ENCODE data around the gene ENO2.
"Not testable (repeated sequence)": the region's sequence is repeated elsewhere in the genome, so short reads cannot be mapped to it uniquely, and the experiment has no call there.

Gene ENO2

DNA sequence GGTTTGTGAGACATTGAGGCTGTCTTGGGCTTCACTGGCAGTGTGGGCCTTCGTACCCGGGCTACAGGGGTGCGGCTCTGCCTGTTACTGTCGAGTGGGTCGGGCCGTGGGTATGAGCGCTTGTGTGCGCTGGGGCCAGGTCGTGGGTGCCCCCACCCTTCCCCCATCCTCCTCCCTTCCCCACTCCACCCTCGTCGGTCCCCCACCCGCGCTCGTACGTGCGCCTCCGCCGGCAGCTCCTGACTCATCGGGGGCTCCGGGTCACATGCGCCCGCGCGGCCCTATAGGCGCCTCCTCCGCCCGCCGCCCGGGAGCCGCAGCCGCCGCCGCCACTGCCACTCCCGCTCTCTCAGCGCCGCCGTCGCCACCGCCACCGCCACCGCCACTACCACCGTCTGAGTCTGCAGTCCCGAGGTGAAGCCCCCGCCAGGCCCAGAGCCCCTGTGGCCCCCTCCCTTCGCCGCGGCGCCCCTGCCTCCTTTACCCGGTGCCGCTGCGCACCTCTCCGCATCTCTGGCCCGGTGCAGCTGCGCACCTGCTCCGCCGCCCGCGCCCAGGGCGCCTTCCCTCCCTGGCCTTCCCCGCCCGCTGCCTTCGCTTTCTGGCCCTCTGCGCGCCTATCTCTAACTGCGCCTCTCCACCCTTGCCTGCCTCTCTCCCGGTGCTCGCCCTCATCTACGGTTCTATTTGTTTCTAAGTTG is at the start of gene ENO2:
Gene ENO2, plus strand, starts transcription at position 335 of the 701 bp plus-strand sequence. CDS start 1,253 bp downstream, outside the sequence.
- peak; percentile 79 for DNase-seq

DNA sequence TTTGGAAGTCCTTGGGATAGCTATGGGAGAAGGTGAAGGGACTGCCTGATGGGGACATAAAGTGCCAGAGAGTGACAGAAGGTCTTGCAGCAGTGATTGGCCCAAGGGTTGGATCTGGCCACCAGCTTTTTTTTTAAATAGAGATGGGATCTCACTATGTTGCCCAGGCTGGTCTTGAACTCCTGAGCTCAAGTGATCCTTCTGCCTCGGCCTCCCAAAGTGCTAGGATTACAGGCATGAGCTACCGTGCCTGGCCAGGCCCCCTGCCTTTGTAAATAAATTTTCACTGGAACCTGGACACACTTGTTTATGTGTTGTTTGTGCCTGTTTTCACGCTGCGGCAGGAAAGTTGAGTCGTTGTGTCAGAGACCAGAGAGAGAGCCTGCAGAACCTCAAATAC is 49.1 kb upstream of the ENO2 start:
- not testable (repeated sequence) for DNase-seq

DNA sequence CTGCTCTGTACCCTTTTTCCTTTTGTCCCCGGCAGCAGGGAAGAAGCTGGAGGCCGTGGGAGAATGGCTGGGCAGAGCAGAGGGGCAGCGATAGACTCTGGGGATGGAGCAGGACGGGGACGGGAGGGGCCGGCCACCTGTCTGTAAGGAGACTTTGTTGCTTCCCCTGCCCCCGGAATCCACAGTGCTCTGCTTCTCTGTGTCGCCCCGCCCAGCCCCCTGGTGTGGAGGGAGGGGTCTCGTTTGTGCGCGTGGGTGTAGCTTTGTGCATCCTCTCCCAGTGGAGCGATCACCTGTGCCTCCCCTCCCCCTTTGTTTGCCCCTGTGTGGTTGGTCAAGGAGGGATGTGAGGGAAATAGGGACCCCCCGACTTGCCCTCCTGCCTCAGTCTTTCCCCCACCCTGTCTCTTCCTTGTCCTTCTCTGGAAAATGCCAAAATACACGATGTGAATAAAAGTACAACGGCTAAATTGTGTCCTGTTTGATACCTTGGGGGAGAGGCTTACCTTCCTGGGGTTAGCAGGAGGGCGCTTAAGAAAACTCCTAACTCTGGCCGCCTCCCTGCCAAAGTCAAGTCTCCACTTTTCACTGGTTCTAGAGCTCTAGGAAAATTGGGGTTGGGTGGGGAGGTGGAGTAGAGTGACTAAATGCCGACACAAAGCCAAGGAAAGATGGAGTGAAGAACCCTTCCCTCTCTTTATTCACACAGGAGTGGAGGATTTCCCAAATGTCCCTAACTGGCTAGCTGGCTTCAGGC is 48.0 kb upstream of the ENO2 start:
- DNase-seq: peak; percentile 58

GRCh38 chr12:6866920-6867412 is 47.4 kb upstream of the ENO2 start:
- DNase-seq: no peak

DNA sequence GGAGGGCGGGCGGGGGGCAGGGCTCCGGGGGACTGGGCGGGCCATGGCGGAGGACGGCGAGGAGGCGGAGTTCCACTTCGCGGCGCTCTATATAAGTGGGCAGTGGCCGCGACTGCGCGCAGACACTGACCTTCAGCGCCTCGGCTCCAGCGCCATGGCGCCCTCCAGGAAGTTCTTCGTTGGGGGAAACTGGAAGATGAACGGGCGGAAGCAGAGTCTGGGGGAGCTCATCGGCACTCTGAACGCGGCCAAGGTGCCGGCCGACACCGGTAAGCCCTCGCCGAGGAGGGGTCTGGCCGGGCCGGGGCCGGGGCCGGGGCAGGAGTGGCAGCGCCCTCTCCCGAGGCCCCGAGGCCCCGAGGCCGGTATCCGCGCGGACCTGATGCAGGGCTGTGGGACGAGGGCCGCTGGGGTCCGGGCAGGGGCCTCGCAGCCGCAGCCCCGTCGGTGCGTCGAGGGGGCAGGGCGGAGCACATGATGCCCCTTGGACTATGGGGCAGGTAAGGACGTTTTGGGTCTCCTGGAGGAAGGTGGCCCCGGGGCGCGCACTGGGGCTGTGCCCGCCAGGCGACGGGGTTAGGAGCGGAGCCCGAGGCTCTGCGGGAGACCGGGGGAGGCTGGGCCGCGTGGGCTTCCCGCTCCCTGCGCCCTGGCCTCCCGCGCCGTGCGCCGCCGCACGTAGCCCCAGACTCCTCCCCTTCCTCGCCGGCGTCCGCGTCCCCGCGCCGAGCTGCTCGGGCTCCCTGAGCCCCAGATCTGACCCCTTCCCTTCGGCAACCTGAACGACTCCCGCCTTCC is 46.8 kb upstream of the ENO2 start, which contains the start of gene TPI1:
Gene TPI1, plus strand, starts transcription at position 119 of the 798 bp plus-strand sequence. Its CDS starts 36 bp downstream, at position 155.
- DNase-seq: peak; percentile 88

- peak; percentile 53 for DNase-seq
Measured at GRCh38 chr12:6868211-6869048, 46.0 kb upstream of the ENO2 start.

- DNase-seq: peak; percentile 92
Measured at GRCh38 chr12:6869049-6870021, 45.0 kb upstream of the ENO2 start.

DNA sequence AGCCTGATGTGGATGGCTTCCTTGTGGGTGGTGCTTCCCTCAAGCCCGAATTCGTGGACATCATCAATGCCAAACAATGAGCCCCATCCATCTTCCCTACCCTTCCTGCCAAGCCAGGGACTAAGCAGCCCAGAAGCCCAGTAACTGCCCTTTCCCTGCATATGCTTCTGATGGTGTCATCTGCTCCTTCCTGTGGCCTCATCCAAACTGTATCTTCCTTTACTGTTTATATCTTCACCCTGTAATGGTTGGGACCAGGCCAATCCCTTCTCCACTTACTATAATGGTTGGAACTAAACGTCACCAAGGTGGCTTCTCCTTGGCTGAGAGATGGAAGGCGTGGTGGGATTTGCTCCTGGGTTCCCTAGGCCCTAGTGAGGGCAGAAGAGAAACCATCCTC is 44.1 kb upstream of the ENO2 start:
- DNase-seq: not testable (repeated sequence)

GRCh38 chr12:6871052-6871957 is 43.1 kb upstream of the ENO2 start:
- peak; percentile 65 for DNase-seq

DNA sequence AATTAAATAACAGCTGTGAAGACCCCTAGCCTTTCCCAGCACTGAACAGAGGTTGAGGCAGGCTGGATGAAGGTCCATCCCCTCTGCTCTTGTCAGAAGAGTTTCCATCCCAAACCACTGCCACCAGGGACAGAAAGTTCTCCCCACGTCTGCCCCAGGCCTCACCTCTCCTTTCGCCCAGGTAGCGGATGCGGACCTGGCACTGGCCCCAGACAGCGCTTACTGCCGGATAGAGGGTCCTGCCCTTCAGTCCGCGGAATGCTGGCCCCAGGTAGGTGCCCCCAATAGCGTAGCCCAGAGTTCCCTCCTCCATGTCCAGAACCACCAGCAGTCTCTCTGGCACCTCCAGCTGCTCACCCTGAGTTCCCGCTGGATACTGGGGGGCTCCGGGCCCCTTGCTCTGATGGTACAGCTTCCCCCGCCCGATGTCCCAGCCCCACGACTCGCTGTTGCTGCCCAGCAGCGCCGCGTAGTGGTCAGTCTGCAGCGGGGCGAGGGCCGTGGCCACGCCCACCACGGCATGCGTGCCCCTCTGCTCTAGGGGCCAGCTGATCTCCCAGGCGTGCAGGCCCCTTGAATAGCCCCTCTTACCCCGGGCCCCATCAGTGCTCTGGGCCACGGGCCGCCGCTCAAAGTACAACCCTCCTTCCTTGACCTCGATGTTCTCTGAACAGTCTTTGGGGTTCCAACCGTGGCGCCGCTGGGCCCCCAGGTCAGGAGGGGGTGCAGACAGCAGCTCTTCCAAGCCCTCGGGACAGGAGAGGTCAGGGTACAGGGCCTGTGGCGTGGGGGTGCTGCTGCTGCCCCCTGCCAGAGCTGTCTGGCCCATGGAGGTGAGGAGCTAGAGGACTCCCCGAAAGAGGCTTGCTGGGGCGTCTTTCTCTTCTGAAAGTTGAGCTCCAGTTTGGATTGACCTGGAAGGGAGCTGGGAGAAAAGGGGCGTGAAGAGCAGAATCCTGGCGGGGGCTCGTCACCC is 42.0 kb upstream of the ENO2 start:
- DNase-seq: peak; percentile 92

DNA sequence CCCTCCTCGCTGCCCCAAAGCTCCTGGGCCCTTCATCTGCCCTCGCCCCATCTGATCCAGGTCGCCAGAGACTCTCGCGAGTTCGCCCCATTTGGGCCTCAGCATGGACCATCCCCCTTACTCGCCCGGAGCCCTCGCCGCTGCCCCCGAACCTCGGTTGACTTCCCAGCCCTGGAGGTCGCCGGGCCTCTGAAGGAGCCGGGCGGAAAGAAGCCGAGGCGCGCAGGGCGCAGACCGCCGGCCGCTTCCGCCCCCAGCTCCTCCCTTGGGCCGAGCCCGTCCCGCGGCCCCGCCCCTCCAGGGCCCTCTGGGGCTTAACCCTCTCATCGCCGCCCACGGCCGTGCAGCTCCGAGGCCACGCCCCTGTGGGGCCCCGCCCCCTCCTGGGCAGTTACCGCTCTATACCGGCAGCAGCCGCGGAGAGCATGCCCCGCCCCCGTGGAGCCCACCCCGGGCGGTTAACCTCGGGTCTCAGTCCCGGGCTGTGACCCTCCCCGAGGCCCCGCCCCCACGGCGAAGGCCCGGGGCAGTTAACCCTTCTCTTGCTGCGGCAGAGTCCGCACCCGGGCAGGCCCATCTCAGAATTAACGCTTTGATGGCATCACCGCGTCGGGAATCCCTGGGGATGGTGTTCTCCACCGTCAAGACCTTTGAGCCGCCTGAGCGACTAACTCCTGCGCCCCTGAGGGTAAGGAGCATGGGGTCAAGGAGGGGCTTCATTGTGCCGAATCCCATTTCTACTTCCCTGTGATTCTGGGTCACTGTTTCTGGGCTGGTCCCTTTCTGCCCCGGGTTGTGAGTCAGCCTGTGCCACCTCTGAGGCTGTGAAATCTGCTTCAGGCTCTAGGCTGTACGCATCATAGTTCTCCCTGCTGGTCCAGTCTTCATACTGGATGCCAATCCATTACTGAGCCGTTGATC is 41.0 kb upstream of the ENO2 start, which contains the start of gene SPSB2:
Gene SPSB2, minus strand, starts transcription at position 210 of the 921 bp plus-strand sequence. CDS start 402 bp downstream, outside the sequence.
- DNase-seq: peak; percentile 99

GRCh38 chr12:6874015-6874368 is 40.4 kb upstream of the ENO2 start:
- not testable (repeated sequence) for DNase-seq

DNA sequence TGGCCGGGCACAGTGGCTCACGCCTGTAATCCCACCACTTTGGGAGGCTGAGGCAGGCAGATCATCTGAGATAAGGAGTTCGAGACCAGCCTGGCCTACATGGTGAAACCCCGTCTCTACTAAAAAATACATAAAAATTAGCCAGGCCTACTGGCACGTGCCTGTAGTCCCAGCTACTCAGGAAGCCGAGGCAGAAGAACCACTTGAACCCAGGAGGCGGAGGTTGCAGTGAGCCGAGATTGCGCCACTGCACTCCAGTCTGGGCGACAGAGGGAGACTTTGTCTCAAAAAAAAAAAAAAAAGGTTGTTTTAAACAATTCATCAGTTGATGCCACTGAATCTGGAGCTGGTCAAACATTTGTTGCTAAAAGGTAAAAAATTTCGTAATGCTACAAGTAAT is 34.6 kb upstream of the ENO2 start:
- DNase-seq: not testable (repeated sequence)

DNA sequence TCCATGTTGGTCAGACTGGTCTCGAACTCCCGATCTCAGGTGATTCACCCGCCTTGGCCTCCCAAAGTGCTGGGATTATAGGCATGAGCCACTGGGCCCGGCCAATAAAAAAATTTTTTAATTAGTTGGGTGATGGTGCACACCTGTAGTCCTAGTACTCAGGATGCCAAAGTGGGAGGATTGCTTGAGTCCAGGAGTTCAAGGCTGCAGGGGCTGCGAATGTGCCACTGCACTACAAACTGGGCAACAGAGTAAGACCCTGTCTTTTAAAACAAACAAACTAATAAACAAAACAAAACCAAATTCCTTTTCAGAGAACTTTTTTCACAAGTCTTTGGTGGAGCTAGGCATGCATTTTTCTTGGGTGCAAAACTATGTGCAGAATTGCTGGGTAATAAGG is 31.1 kb upstream of the ENO2 start:
- no peak for DNase-seq

DNA sequence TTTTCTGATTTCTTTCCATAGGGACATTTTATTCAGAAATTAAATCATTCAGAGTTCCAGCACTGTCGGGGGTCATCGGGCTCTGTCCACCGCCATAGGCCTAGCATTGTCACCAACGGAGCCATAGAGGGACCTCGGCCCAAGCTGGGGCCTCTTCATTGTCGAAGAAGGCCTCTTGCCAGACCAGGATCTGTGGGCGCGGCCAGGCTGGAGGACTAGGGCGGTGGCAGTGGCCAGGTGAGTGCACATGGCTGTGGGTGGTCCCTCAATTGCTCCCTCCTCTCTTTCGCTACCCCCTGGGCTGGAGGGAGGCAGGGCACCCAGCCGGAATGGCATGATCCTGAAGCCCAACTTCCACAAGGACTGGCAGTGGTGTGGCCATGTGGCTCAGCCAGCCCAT is 30.7 kb upstream of the ENO2 start:
- no peak for DNase-seq

DNA sequence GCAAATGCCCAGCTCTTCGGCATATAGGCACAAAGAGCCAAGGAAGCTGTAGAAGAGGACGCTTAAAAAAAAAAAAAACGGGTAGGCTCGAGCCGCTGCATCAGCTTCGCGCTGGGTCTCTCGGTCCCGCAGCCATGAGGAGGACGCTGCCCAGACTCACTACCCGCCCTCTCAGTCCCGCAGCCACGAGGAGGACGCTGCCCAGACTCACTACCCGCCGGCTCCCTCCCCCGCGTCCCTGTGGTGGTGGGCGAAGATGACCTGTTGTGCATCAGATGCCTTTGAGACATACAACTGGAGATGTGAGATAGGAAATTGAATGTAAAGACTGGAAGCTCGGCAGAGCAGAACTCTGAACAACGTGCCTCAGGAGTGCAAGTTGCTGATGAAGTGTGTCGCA is 29.8 kb upstream of the ENO2 start:
- DNase-seq: no peak
